Measurements from ENCODE around the gene C2orf74.

C2orf74 gene

GRCh38 chr2:61149074-61149473, 12.9 kb upstream of the C2orf74 start:
- Histone ChIP-seq H3K79me2 (ENCODE audit: insufficient read depth, low read length) (peaks cover 8% of the 10 kb centered on the region), H4K20me1 (ENCODE audit: low read depth, low read length) (no peaks in the 10 kb centered on the region), H3F3A (ENCODE audit: insufficient read depth) (peaks cover 11% of the 10 kb centered on the region), H3K9me2 (replicated peaks; ENCODE audit: insufficient read depth, low read length) (no peaks in the 10 kb centered on the region), H3K27ac (ENCODE audit: low read depth, low read length) (no peak overlapping the region), H2AFZ (ENCODE audit: low read depth, low read length, severe bottlenecking) (no peak overlapping the region), H3K4me2 (ENCODE audit: low read depth, low read length, poor library complexity, severe bottlenecking) (no peak overlapping the region), H3K9me3 (ENCODE audit: insufficient read depth, low read length) (no peaks in the 10 kb centered on the region), H3K36me3 (ENCODE audit: low read length) (no peaks in the 10 kb centered on the region), H3K4me3 (ENCODE audit: insufficient read depth, low read length, poor library complexity, severe bottlenecking) (no peak overlapping the region), H3K27me3 (ENCODE audit: low read length) (no peaks in the 10 kb centered on the region), H3K9ac (ENCODE audit: low read length) (no peak overlapping the region)
- TF ChIP-seq CTCF (IDR thresholded peaks at IDR 0.05; ENCODE audit: insufficient read depth, low read length, poor library complexity, severe bottlenecking) (no peak), EZH2phosphoT487 (conservative IDR thresholded peaks at IDR 0.05; ENCODE audit: low read length) (no peak)

GRCh38 chr2:61151436-61151835, 10.6 kb upstream of the C2orf74 start:
- no peak overlapping the region for H3K27ac ChIP-seq (ENCODE audit: low read depth, low read length)
- no peak overlapping the region for H3K4me3 ChIP-seq (ENCODE audit: insufficient read depth, low read length, poor library complexity, severe bottlenecking)
- no peaks in the 10 kb centered on the region for H3K9me3 ChIP-seq (ENCODE audit: insufficient read depth, low read length)
- no peaks in the 10 kb centered on the region for H3K79me2 ChIP-seq (ENCODE audit: insufficient read depth, low read length)
- H3F3A ChIP-seq (ENCODE audit: insufficient read depth), result peaks cover 7% of the 10 kb centered on the region; the same call in 1 of the 2 replicates
- no peak overlapping the region for H2AFZ ChIP-seq (ENCODE audit: low read depth, low read length, severe bottlenecking)
- no peak overlapping the region for H3K4me2 ChIP-seq (ENCODE audit: low read depth, low read length, poor library complexity, severe bottlenecking)
- H3K9me2 ChIP-seq (replicated peaks; ENCODE audit: insufficient read depth, low read length), result no peaks in the 10 kb centered on the region
- no peaks in the 10 kb centered on the region for H3K36me3 ChIP-seq (ENCODE audit: low read length)
- H3K27me3 ChIP-seq (ENCODE audit: low read length), result no peaks in the 10 kb centered on the region
- H4K20me1 ChIP-seq (ENCODE audit: low read depth, low read length), result no peaks in the 10 kb centered on the region
- TF ChIP-seq CTCF (IDR thresholded peaks at IDR 0.05; ENCODE audit: insufficient read depth, low read length, poor library complexity, severe bottlenecking), result no peak
- TF ChIP-seq EZH2phosphoT487 (conservative IDR thresholded peaks at IDR 0.05; ENCODE audit: low read length), result no peak
- no peak overlapping the region for H3K9ac ChIP-seq (ENCODE audit: low read length)

- no peaks in the 10 kb centered on the region for H3K36me3 ChIP-seq (ENCODE audit: low read length)
- no peaks in the 10 kb centered on the region for H3K27me3 ChIP-seq (ENCODE audit: low read length)
- TF ChIP-seq CTCF (IDR thresholded peaks at IDR 0.05; ENCODE audit: insufficient read depth, low read length, poor library complexity, severe bottlenecking), result no peak
- TF ChIP-seq EZH2phosphoT487 (conservative IDR thresholded peaks at IDR 0.05; ENCODE audit: low read length), result no peak
- H3F3A ChIP-seq (ENCODE audit: insufficient read depth), result no peaks in the 10 kb centered on the region
- H3K27ac ChIP-seq (ENCODE audit: low read depth, low read length), result no peak overlapping the region
- H3K9me3 ChIP-seq (ENCODE audit: insufficient read depth, low read length), result no peaks in the 10 kb centered on the region
- no peak overlapping the region for H3K9ac ChIP-seq (ENCODE audit: low read length)
- no peaks in the 10 kb centered on the region for H3K9me2 ChIP-seq (replicated peaks; ENCODE audit: insufficient read depth, low read length)
- no peak overlapping the region for H3K4me2 ChIP-seq (ENCODE audit: low read depth, low read length, poor library complexity, severe bottlenecking)
- no peaks in the 10 kb centered on the region for H4K20me1 ChIP-seq (ENCODE audit: low read depth, low read length)
- no peaks in the 10 kb centered on the region for H3K79me2 ChIP-seq (ENCODE audit: insufficient read depth, low read length)
- H2AFZ ChIP-seq (ENCODE audit: low read depth, low read length, severe bottlenecking), result no peak overlapping the region
- no peak overlapping the region for H3K4me3 ChIP-seq (ENCODE audit: insufficient read depth, low read length, poor library complexity, severe bottlenecking)
Observed at GRCh38 chr2:61157371-61158003, 4.5 kb upstream of the C2orf74 start.

All from SU-DHL-6 (cell line).